Measurements from ENCODE around the gene MTSS2. TPM values are rescaled to one million over a fixed set of nuclear protein-coding genes. Genes with fewer than 3 reads are reported as not detected.

MTSS2 gene
- total and polyA plus RNA-seq, 2 donors from 2014 or later, result 19.2 to 33.0 TPM

- no peaks in the 10 kb centered on the region for H3K9me3 ChIP-seq (ENCODE audit: control insufficient read depth in 2 of 3, insufficient read depth in 1 of 3, low read length in 3 of 3)
- no peaks in the 10 kb centered on the region for H3K27me3 ChIP-seq (ENCODE audit: control insufficient read depth, insufficient read depth, low read length)
- no peak for FAIRE-seq
- peaks cover 5 to 59% (median 48%) of the 10 kb centered on the region in 3 donors for H3K4me1 ChIP-seq (ENCODE audit: control insufficient read depth in 2 of 3, insufficient read depth in 2 of 3, low read depth in 1 of 3, low read length in 3 of 3)
- H3K9ac ChIP-seq (ENCODE audit: low read length in 3 of 3), result no peak overlapping the region
- H3K27ac ChIP-seq (ENCODE audit: low read depth in 2 of 2, low read length in 2 of 2), result no peak overlapping the region
- no peaks in the 10 kb centered on the region for H3K36me3 ChIP-seq (ENCODE audit: control insufficient read depth in 2 of 3, insufficient read depth in 3 of 3, low read length in 3 of 3)
- no peak for DNase-seq
- TF ChIP-seq, protein P1, sequence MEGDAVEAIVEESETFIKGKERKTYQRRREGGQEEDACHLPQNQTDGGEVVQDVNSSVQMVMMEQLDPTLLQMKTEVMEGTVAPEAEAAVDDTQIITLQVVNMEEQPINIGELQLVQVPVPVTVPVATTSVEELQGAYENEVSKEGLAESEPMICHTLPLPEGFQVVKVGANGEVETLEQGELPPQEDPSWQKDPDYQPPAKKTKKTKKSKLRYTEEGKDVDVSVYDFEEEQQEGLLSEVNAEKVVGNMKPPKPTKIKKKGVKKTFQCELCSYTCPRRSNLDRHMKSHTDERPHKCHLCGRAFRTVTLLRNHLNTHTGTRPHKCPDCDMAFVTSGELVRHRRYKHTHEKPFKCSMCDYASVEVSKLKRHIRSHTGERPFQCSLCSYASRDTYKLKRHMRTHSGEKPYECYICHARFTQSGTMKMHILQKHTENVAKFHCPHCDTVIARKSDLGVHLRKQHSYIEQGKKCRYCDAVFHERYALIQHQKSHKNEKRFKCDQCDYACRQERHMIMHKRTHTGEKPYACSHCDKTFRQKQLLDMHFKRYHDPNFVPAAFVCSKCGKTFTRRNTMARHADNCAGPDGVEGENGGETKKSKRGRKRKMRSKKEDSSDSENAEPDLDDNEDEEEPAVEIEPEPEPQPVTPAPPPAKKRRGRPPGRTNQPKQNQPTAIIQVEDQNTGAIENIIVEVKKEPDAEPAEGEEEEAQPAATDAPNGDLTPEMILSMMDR (IDR thresholded peaks at IDR 0.05; ENCODE audit: borderline replicate concordance, extremely low read depth, insufficient read depth), result no peak
- intact Hi-C loops (cut with DNase I), result no loop called here
- no peak overlapping the region for H3K4me3 ChIP-seq (ENCODE audit: low read length in 3 of 3)
Measured at GRCh38 chr16:70705056-70705455, 19.2 kb upstream of the MTSS2 start.

GRCh38 chr16:70704586-70704985 lies 18.7 kb upstream of the MTSS2 start:
- no peaks in the 10 kb centered on the region for H3K36me3 ChIP-seq (ENCODE audit: control insufficient read depth in 2 of 3, insufficient read depth in 3 of 3, low read length in 3 of 3)
- no peak overlapping the region for H3K27ac ChIP-seq (ENCODE audit: low read depth in 2 of 2, low read length in 2 of 2)
- peak overlapping the region in 1 of 3 donors; percentile 40 for H3K9ac ChIP-seq (ENCODE audit: low read length in 3 of 3)
- no peaks in the 10 kb centered on the region for H3K27me3 ChIP-seq (ENCODE audit: control insufficient read depth, insufficient read depth, low read length)
- FAIRE-seq, result no peak
- TF ChIP-seq, protein P1 (IDR thresholded peaks at IDR 0.05; ENCODE audit: borderline replicate concordance, extremely low read depth, insufficient read depth), result no peak
- intact Hi-C loops (cut with DNase I), result no loop called here
- DNase-seq, result no peak
- H3K4me1 ChIP-seq (ENCODE audit: control insufficient read depth in 2 of 3, insufficient read depth in 2 of 3, low read depth in 1 of 3, low read length in 3 of 3), result peaks cover 5 to 57% (median 44%) of the 10 kb centered on the region in 3 donors
- no peaks in the 10 kb centered on the region for H3K9me3 ChIP-seq (ENCODE audit: control insufficient read depth in 2 of 3, insufficient read depth in 1 of 3, low read length in 3 of 3)
- no peak overlapping the region for H3K4me3 ChIP-seq (ENCODE audit: low read length in 3 of 3)

- H3K27ac ChIP-seq (ENCODE audit: low read depth in 2 of 2, low read length in 2 of 2), result peak overlapping the region; percentile 35 to 59
- TF ChIP-seq, protein P1 (IDR thresholded peaks at IDR 0.05; ENCODE audit: borderline replicate concordance, extremely low read depth, insufficient read depth), result no peak
- H3K9ac ChIP-seq (ENCODE audit: low read length in 3 of 3), result peak overlapping the region in 1 of 3 donors; percentile 40
- no peaks in the 10 kb centered on the region for H3K9me3 ChIP-seq (ENCODE audit: control insufficient read depth in 2 of 3, insufficient read depth in 1 of 3, low read length in 3 of 3)
- H3K36me3 ChIP-seq (ENCODE audit: control insufficient read depth in 2 of 3, insufficient read depth in 3 of 3, low read length in 3 of 3), result no peaks in the 10 kb centered on the region
- DNase-seq, result no peak
- H3K27me3 ChIP-seq (ENCODE audit: control insufficient read depth, insufficient read depth, low read length), result no peaks in the 10 kb centered on the region
- H3K4me1 ChIP-seq (ENCODE audit: control insufficient read depth in 2 of 3, insufficient read depth in 2 of 3, low read depth in 1 of 3, low read length in 3 of 3), result peaks cover 5 to 57% (median 42%) of the 10 kb centered on the region in 3 donors
- H3K4me3 ChIP-seq (ENCODE audit: low read length in 3 of 3), result no peak overlapping the region
- intact Hi-C loops (cut with DNase I), result no loop called here
- FAIRE-seq, result no peak
Measured at GRCh38 chr16:70703835-70704381, 18.1 kb upstream of the MTSS2 start.

Data from kidney (tissue), 14 donors.